ENCODE data around the gene MRPL20. TPM values are rescaled to one million over a fixed set of nuclear protein-coding genes. Genes with fewer than 3 reads are reported as not detected.
"Not testable (repeated sequence)": the region's sequence is repeated elsewhere in the genome, so short reads cannot be mapped to it uniquely, and the experiment has no call there.

The MRPL20 gene
- polyA plus RNA-seq (ENCODE audit: insufficient read length in 3 of 3), result 100 to 1,000 TPM; 107 to 136 (median 117) TPM

DNA sequence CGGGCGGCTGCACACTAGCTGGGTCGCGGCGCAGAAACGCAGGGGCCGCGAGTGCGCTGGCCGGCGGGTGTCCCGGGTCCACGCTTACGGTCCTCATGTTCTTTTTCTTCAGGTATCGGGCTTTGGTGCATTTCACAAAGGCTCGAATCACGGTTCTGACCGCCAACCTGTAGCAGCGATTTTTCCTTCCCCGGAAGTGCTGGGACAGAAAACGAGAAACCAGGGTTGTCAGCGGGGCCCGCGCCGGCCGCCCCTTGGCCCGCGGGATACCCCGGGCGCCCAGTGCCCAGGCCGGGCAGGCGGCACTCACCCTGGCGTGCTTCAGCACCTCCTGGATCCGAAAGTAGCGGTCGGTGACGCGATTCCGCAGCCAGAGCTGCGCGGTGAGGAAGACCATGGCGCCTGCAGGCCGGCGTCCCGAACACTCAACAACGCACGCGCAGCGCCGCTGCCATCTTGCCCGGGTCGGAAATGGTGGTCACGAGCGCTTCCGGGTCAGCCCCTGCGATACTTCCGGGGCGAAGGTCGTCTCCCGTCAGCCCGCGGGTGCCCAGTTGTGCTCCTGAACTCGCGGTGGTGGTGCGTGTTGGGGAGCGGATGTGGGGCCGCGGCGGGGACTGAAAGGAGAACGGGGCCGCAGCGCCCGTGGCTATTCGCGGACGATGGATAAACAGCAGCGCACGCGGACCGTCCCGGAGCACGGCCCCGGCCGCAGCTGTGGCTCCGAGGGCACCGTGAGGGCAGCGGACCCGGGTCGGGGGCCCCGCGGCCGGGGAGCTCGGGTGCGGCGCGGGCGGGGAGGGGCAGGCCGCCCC lies at the start of gene MRPL20:
TSS of gene MRPL20 (minus strand) at position 473 of the 815 bp plus-strand sequence. CDS start at position 397, 76 bp downstream.
- DNase-seq (ENCODE audit: low read depth in 3 of 3, low spot score in 2 of 3), result peak; percentile 80 to 89 (median 85)

- DNase-seq (ENCODE audit: low read depth in 3 of 3, low spot score in 2 of 3), result not testable (repeated sequence)
Observed at GRCh38 chr1:1456683-1457255, 49.7 kb upstream of the MRPL20 start.

DNA sequence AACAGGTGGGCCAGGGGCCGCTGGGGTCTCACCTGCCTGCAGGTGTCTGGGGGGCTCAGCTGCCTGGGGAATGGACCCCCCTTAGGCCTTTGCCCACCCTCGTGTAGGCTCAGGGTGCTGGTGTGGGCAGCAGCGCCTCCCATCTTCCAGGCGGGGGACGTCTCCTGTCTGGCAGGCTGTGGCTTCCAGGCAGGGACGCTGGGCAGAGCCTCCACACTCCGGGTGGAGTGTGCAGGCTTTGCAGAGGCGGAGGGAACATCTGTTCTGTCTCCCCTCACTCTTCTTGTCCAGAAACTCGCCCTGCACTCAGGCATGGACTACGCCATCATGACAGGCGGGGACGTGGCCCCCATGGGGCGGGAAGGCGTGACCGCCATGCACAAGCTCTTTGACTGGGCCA lies 48.8 kb upstream of the MRPL20 start:
- DNase-seq (ENCODE audit: low read depth in 3 of 3, low spot score in 2 of 3), result not testable (repeated sequence)

GRCh38 chr1:1455366-1455884 lies 48.3 kb upstream of the MRPL20 start:
- no peak for DNase-seq (ENCODE audit: low read depth in 3 of 3, low spot score in 2 of 3)

DNA sequence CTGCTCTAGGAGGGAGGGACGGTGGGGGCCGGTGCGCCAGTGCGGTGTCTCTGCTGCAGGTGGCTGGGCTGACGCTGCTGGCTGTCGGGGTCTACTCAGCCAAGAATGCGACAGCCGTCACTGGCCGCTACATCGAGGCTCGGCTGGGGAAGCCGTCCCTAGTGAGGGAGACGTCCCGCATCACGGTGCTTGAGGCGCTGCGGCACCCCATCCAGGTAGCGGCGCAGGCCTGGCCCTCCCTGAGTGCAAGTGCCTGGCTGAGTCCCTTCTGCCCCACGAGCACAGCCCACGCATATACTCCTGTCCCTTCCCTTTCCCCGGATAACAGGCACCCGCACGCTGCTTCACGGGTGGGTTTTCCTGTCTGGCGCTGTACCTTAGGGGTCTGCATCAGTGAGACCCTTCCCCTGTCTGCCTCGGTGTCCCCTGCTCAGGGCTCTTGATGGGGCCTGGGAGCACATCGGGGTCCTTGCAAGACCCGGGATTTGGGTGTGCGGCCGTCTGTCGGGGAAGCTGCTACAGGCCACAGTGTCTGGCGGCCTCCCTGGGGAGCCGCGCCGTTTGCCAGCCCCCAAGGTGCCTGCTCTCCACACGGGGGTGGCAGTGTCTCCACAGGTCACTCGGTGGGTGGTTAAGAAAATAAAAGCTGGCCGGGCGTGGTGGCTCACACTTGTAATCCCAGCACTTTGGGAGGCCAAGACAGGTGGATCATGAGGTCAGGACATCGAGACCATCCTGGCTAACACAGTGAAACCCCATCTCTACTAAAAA lies 47.4 kb upstream of the MRPL20 start:
- DNase-seq (ENCODE audit: low read depth in 3 of 3, low spot score in 2 of 3), result not testable (repeated sequence)

GRCh38 chr1:1452882-1453281 lies 45.8 kb upstream of the MRPL20 start:
- no peak for DNase-seq (ENCODE audit: low read depth in 3 of 3, low spot score in 2 of 3)

DNA sequence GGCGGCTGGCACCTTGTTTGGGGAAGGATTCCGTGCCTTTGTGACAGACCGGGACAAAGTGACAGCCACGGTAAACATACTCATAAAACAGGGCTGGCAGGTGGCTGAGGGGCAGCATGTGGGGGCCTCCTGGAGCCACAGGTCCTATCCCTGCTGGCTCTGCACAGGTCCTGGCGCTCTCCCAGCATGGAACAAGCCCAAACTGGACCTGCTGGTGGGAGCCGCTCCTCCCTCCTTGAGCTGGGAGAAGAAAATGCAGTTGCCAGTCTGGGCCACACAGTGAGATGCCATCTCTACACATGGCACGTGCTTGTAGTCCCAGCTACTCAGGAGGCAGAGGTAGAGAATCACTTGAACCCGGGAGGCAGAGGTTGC lies 45.3 kb upstream of the MRPL20 start:
- not testable (repeated sequence) for DNase-seq (ENCODE audit: low read depth in 3 of 3, low spot score in 2 of 3)

DNA sequence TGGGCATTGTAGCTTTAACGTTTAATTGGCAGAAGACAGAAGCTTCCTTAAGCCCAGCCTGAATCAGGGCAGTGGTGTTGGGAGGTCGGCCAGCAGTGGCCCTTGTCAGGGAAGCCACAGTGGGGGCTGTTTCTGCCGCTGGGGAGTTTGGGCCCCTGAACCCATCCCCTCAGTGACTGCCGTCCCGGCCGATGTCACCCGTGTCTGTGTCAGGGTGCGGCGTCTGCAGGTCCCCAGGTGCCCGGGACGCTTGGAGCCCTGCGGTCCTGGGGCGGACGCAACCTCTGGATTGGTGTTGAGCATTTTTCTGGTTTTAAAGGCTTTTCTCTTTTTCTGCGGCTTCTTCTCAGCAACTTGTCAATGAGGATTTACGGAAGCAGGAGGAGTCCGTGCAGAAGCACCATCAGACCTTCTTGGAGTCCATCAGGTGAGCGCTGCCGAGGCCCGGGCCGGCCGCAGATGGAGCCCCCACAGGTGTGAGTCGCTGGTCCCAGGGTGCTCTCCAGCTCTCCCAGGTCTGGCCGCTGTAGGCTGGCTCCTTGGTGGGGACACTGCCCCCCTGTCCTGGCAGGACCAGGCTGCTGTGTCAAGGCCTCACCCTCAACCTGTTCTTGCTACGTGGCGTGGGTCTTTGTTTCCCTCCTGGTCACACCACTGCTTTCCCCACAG lies 44.7 kb upstream of the MRPL20 start:
- DNase-seq (ENCODE audit: low read depth in 3 of 3, low spot score in 2 of 3), result no peak

DNA sequence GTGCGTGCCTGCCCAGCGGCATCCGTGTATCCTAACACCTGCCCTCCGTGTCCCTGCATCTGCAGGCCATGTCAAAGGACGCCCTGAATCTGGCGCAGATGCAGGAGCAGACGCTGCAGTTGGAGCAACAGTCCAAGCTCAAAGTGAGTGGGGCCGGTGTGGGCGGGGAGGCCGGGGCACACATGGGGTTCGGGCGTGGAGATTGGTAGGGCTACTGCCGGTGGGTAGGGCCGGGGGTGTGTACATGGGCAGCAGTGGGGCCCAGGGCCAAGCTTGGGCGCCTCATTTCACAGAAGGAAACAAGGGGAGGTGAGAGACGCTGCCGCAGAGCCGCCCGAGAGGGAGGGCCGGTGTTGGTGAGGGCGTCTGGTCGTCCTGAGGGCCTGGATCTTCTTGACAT lies 43.5 kb upstream of the MRPL20 start:
- not testable (repeated sequence) for DNase-seq (ENCODE audit: low read depth in 3 of 3, low spot score in 2 of 3)

- no peak for DNase-seq (ENCODE audit: low read depth in 3 of 3, low spot score in 2 of 3)
Observed at GRCh38 chr1:1449099-1449739, 42.1 kb upstream of the MRPL20 start, which contains the start of gene ATAD3C. Gene ATAD3C (plus strand): TSS chr1:1449689. CDS start chr1:1450684, 995 bp downstream.

DNA sequence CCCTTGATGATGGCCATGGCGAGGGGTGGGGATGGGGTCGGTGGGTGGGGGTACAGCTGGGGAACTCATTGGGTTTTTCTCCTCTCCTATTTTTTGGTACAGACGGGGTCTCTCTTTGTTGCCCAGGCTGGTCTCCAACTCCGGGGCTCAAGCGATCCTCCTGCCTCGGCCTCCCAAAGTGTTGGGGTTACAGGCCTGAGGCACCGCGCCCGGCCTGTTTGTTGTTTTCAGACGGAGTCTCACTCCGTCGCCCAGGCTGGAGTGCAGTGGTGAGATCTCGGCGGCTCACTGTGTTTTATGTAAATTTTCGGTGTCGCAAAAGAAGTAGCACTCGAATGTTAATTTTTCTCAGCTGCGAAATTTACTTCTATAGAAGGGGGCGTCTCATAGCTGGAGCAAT lies 39.5 kb upstream of the MRPL20 start:
- DNase-seq (ENCODE audit: low read depth in 3 of 3, low spot score in 2 of 3), result not testable (repeated sequence)

DNA sequence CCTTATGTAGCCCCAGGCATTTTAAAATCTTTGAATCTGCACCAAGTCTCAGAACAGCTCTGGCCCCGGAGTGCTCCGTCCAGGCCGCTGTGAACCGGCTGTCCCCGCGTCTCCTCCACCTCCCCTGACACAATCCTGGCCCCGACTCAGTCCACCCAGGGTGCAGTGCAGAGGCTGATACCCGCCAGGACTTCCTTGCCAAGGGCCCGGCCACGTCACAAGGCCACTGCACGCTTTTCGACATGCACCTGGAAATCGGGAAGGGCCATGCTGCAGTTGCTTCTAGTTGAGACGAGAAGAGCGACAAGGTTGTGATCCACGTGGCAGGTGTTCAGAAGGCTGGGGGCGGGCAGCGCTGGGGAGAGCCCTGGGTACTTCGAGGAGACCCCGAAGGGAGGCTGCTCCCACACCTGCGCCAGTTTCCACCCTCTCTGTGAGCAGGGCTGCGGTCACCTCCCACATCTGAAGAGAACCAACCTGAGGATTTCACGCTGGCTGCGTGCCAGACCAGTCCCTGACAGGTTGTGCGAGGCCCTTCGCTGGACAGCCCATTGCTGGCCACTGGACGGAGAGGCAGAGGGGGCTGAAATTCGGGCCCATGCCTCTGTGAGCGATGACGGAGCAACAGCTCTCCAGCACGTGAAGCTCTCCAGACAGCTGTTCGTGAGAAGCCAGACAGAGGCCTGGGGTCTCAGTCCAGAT lies 35.1 kb upstream of the MRPL20 start:
- DNase-seq (ENCODE audit: low read depth in 3 of 3, low spot score in 2 of 3), result no peak

DNA sequence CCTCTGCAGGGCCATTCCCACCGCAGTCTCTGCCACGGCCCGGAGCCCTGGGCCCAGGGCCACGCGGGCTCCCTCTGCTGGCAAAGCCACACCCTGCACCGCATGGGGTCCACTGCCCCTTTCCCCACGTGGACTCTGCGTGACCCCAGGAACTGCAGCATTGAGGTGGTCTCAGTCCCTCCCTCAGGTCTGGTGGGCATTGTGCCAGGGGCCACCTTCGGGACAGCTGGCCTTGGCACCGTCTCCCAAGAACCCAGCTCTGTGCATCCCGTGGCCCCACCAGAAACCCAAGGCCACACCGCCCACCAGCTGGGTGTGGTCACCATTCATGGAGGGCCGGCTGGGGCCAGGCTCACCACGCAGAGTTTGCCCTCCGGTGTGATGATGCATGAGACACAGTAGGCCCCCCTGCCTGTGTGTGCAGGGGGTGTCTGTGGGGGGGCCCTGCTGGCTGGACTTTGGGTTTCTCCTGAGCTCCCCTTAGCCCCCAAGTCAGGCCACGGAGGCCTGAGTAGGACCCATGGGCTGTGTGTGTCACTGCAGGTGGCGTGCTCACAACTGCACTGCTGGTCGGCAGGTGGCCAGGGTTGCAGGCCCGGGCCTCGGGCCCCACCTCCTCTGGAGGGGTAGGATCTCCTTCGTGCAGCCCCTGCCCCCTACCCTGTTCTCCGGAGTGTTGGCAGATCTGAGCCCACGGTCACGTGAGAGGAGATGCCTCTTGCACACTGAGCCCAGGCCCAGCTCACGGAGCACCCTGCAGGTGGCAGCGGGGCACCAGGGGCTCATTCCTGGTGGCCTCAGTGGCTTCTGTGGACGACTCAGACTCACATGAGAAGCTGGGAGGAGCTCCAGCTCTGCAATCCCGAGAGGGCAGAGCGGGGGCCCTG lies 34.2 kb upstream of the MRPL20 start:
- no peak for DNase-seq (ENCODE audit: low read depth in 3 of 3, low spot score in 2 of 3)

DNA sequence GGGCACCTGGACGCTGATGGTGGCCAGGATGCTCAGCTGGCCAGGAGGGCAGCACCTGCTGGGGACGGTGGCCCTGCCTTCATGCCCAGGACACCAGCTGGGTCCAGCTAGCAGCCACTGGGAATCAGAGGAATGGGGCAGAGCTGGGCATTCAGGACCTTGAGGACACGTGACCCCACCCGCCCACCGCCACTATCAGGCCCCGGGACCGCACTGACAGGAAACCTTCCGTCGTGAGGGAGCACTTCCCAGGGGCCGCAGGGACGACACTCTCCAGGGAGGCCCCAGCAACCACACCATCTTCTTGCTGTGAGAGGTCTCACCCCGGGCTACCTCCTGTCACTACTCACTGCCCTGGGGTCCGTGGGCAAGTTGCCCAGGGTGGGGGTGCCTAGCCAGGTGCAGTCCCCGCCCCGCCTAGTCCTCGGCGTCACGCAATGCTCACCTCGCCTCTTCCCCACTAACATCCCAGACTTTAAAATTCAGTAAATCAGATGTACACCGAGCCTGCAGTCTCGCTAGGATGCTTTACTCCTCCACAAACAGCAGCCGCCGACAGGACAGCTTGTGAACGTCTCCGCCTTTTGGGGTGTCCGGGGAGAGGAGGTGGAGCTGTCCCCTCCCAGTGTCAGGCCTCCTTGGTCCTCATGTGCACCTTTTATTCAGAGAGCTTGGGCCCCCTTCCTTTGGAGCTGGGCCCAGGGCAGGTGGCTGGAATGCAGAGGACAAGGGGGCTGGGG lies 33.3 kb upstream of the MRPL20 start:
- DNase-seq (ENCODE audit: low read depth in 3 of 3, low spot score in 2 of 3), result no peak

- no peak for DNase-seq (ENCODE audit: low read depth in 3 of 3, low spot score in 2 of 3)
Observed at GRCh38 chr1:1439546-1440261, 32.6 kb upstream of the MRPL20 start.

DNA sequence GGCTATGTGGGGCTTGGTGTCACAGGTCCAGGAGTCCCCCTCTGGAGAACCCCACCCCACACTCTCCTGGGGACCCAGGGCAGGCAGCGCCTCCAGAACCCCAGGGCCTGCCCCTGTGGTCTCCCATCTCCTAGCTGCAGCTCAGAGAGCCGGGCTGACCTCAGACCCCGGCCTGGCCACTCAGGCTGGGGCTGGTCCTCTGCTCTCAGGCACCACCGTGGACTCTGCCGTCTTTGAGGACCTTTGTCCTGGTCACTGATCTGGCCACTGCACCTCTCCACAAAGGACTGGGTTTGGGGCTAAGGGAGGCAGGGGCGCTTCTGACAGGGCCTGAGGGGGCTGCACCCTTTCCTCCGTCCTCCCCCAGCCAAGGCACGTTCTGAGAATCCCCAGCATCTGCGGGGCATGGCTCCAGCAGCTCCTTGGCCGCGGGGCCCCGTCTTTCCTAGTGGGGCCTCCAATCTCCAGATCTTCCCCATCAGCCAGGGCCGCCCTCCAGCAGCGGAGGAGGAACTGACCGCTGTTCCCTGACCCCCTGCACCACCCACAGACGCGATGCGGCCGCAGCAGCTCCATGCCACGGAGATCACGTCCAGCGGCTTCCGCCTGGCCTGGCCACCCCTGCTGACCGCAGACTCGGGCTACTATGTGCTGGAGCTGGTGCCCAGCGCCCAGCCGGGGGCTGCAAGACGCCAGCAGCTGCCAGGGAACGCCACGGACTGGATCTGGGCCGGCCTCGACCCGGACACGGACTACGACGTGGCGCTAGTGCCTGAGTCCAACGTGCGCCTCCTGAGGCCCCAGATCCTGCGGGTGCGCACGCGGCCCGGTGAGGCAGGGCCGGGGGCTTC lies 31.7 kb upstream of the MRPL20 start:
- no peak for DNase-seq (ENCODE audit: low read depth in 3 of 3, low spot score in 2 of 3)
